ENCODE results near the gene SAFB.

DNA sequence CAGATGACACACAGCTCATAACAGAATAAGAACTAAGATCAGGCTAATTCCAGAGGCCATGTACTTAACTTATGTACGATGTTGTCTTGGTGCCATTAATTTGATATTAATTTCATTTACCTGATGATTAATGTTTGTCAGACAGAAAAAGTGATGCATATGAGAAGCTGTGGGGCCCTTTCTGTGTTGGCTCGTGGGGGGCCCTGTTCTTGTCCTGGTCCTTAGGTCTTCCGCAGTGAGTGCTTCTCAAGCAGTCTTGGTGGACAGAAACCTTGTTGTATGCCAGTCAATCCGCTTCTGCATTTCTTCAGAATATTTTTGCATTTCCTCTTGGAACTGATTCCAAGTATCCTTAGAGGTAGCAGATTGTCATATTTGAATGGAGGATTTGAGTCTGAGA is 20.2 kb downstream of the SAFB start:
- TF ChIP-seq, protein P1, sequence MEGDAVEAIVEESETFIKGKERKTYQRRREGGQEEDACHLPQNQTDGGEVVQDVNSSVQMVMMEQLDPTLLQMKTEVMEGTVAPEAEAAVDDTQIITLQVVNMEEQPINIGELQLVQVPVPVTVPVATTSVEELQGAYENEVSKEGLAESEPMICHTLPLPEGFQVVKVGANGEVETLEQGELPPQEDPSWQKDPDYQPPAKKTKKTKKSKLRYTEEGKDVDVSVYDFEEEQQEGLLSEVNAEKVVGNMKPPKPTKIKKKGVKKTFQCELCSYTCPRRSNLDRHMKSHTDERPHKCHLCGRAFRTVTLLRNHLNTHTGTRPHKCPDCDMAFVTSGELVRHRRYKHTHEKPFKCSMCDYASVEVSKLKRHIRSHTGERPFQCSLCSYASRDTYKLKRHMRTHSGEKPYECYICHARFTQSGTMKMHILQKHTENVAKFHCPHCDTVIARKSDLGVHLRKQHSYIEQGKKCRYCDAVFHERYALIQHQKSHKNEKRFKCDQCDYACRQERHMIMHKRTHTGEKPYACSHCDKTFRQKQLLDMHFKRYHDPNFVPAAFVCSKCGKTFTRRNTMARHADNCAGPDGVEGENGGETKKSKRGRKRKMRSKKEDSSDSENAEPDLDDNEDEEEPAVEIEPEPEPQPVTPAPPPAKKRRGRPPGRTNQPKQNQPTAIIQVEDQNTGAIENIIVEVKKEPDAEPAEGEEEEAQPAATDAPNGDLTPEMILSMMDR (IDR thresholded peaks at IDR 0.05 in 2 of 3, conservative IDR thresholded peaks at IDR 0.05 in 1 of 3; ENCODE audit: borderline replicate concordance in 1 of 3, insufficient read depth in 1 of 3, low read depth in 2 of 3, low read length in 2 of 3), result no peak
- TF ChIP-seq POLR2AphosphoS5 (IDR thresholded peaks at IDR 0.05; ENCODE audit: low read depth, low read length), result no peak
- TF ChIP-seq EZH2 (IDR thresholded peaks at IDR 0.05), result no peak
